Adrenal gland (tissue), 12 donors: Measurements from ENCODE around the gene IPP. TPM values are rescaled to one million over a fixed set of nuclear protein-coding genes. Genes with fewer than 3 reads are reported as not detected.

Source experiments
- DNase-seq, 7 donors: peaks; one replicate each; pipeline ENCODE4 v3.0.0-alpha.2; 2019 to 2020
- H3K27ac ChIP-seq, 5 donors: fragments of 200-600 bp; sonication (generic) in 4 of 5; 1 replicate in 3 of 5; 2 replicates in 2 of 5; pipeline versions ENCODE4 v1.5.1 to v1.8.0; 2016 to 2020; ENCODE audit warnings: mild to moderate bottlenecking in 1 of 5
- H3K27me3 ChIP-seq: fragments of 200-600 bp; 2 replicates; pipeline ENCODE4 v1.8.0; 2021
- H3K36me3 ChIP-seq, 2 donors: fragments of 200-600 bp; replicated peaks in 1 of 2; 1 replicate in 1 of 2; 2 replicates in 1 of 2; pipeline versions ENCODE4 v1.5.1 to v1.8.0; 2018 to 2022
- H3K4me1 ChIP-seq, 2 donors: fragments of 200-600 bp; replicated peaks in 1 of 2; 1 replicate in 1 of 2; 2 replicates in 1 of 2; pipeline versions ENCODE4 v1.5.1 to v1.8.0; 2018 to 2021
- H3K4me3 ChIP-seq, 4 donors: fragments of 200-600 bp; sonication (generic) in 3 of 4; one replicate each; pipeline ENCODE4 v1.5.1; 2016 to 2018
- H3K9me3 ChIP-seq, 3 donors: fragments of 200-600 bp; sonication (generic) in 1 of 3; replicated peaks in 1 of 3; 1 replicate in 2 of 3; 2 replicates in 1 of 3; pipeline versions ENCODE4 v1.5.1 to v1.8.0; 2016 to 2021
- POLR2A ChIP-seq, 2 donors: fragments of 450-650 bp; IDR thresholded peaks; one replicate each; pipeline ENCODE4 v1.6.1; 2017; ENCODE audit warnings: antibody characterized with exemption in 2 of 2, mild to moderate bottlenecking in 2 of 2, moderate library complexity in 1 of 2
- WGBS, 4 donors: extraction: QIAGEN DNeasy Blood & Tissue Kit in 2 of 4; methylation state at CpG; one replicate each; pipeline versions ENCODE4 v1.1.5 to v1.1.7; 2013 to 2017; 5-methylcytosine and 5-hydroxymethylcytosine counted together
- intact Hi-C, 2 donors: fragments of 100-400 bp; cut with DNase I; formaldehyde crosslinking; loops; one replicate each; pipeline versions ENCODE4 v1.14.1 to v1.15.0; 2022 to 2023
- polyA plus RNA-seq, 3 donors: library from polyadenylated mRNA; stranded (reverse); fragments of 200-250 nt in 2 of 3; fragments of 350-450 nt in 1 of 3; fragmentation: Illumina TruSeq in 1 of 3; extraction: RNeasy Lipid Tissue Mini Kit (QIAGEN cat#74804) in 1 of 3; gene quantifications; one replicate each; pipeline ENCODE4 v1.2.3, GENCODE V29; 2013 to 2014
- total RNA-seq, 9 donors: library from RNA; depleted of rRNA in 4 of 9; stranded (reverse); fragments of >200 nt in 4 of 9; fragments of 120-200 nt in 1 of 9; fragmentation: NEBNext Ultra II Directional in 1 of 9; extraction: Animal tissue kit (Norgen Biotek cat#: 25700) in 1 of 9; gene quantifications; one replicate each; pipeline versions ENCODE4 v1.1.0 to v1.2.4, GENCODE V29; 2013 to 2023
- TF ChIP-seq, protein P1 (sequence below), 6 experiments: fragments of 450-650 bp in 4 of 6; fragments of 200-600 bp in 2 of 6; sonication (generic) in 1 of 6; IDR thresholded peaks; 1 replicate in 5 of 6; 2 replicates in 1 of 6; pipeline versions ENCODE4 v1.5.1 to v1.8.0; 2016 to 2021; ENCODE audit warnings: antibody characterized with exemption in 6 of 6, mild to moderate bottlenecking in 2 of 6, moderate library complexity in 1 of 6
- donor health status: healthy with polysubstance abuse.
- donor health status: Bipolar disorder and iron deficiency.
- donor health status: DM: yes; HTN: yes; CAD: no.
- donor health status: DM: no; HTN: no; CAD: no.
- donor health status: DM: no; HTN: no; CAD: no.
- donor health status: DM: yes; HTN: yes; CAD: no.

IPP gene
- total and polyA plus RNA-seq, 12 donors, result 2.8 to 23.9 (median 11.3) TPM

DNA sequence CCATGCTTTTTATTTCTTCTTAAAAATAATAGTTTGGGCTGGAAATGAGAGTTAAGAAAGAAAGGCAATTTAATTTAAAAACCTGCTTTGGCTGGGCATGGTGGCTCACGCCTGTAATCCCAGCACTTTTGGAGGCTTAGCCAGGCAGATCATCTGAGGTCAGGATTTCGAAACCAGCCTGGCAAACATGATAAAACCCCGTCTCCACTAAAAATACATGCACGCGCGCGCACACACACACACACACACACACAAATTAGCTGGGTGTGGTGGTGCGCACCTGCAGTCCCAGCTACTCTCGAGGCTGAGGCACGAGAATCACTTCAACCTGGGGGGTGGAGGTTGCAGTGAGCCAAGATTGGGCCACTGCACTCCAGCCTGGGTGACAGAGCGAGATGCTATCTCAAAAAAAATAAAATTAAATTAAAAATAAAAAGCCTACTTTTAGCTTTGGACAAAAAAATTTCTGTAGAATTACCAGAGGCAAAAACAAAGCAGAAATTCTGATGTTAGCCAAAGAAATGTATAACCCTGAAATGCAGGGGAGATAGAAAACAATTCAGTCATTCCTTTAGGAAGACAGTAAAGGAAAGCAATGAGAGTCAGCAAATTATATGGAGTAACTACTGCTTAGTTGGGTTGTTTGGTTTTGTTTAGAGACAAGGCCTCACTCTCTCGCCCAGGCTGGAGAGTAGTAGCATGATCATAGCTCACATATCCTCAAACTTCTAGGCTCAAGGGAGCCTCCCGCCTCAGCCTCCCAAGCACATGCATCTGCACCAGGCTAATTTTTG, 15.7 kb upstream of the IPP start:
- 82 to 85% (median 83%) methylated on average over 12 to 13 of the region's 13 CpGs for WGBS, 4 donors
- H3K36me3 ChIP-seq, result no peaks in the 10 kb centered on the region
- TF ChIP-seq POLR2A (IDR thresholded peaks at IDR 0.05), result no peak
- no peak for DNase-seq
- H3K27ac ChIP-seq, result no peak overlapping the region
- no peaks in the 10 kb centered on the region for H3K9me3 ChIP-seq
- no peaks in the 10 kb centered on the region for H3K4me1 ChIP-seq
- intact Hi-C loops, result no loop called here
- no peak overlapping the region for H3K4me3 ChIP-seq
- H3K27me3 ChIP-seq, result no peaks in the 10 kb centered on the region

DNA sequence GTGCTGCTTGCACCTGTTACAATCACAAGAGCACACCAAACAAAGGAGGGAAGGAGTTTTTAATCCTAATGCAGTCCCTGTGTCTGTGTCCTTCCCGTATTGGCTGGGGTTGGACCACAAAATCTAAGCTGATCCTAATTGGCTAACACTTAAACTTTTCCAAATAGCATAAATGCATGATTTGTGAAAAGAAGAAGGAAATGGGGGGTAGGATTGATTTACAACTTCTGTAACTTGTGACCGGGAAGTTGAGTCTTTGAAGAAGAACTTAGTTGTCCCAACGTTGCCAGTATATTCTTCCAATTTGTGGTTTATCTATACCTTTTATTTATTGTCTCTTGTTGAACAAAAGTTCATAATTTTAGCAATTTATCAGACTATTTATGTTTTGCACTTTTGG, 11.8 kb upstream of the IPP start:
- TF ChIP-seq, protein P1, sequence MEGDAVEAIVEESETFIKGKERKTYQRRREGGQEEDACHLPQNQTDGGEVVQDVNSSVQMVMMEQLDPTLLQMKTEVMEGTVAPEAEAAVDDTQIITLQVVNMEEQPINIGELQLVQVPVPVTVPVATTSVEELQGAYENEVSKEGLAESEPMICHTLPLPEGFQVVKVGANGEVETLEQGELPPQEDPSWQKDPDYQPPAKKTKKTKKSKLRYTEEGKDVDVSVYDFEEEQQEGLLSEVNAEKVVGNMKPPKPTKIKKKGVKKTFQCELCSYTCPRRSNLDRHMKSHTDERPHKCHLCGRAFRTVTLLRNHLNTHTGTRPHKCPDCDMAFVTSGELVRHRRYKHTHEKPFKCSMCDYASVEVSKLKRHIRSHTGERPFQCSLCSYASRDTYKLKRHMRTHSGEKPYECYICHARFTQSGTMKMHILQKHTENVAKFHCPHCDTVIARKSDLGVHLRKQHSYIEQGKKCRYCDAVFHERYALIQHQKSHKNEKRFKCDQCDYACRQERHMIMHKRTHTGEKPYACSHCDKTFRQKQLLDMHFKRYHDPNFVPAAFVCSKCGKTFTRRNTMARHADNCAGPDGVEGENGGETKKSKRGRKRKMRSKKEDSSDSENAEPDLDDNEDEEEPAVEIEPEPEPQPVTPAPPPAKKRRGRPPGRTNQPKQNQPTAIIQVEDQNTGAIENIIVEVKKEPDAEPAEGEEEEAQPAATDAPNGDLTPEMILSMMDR (IDR thresholded peaks at IDR 0.05), result no peak
- TF ChIP-seq POLR2A (IDR thresholded peaks at IDR 0.05), result no peak
- no peak overlapping the region for H3K4me3 ChIP-seq
- WGBS, 4 donors, result 48 to 62% (median 54%) methylated on average over 3 of the region's 3 CpGs
- no peaks in the 10 kb centered on the region for H3K4me1 ChIP-seq
- no peaks in the 10 kb centered on the region for H3K9me3 ChIP-seq
- intact Hi-C loops, result no loop called here
- H3K27ac ChIP-seq, result no peak overlapping the region
- H3K27me3 ChIP-seq, result no peaks in the 10 kb centered on the region
- DNase-seq, result no peak
- H3K36me3 ChIP-seq, result no peaks in the 10 kb centered on the region

DNA sequence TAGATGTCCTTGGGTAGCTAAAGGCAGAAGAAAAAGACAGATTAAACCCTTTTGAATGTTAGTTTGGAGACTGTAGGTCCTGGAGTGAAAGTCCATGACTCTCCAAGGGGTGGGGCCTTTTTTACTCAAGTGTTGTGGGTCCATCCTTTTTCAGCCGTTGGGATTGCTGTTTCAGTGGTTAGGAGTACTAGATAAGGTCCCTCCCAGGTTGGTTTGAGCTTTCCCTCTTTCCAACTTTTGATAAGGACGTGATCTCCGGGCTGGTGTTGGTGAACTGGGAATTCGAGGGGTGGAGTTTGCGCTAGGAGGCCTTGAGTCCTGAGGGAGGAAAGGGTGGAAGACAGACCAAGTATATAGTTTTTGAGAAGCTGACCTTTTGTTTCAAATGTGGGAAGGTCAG, 5.2 kb upstream of the IPP start:
- H3K9me3 ChIP-seq, result no peaks in the 10 kb centered on the region
- WGBS, 4 donors, result 67 to 84% (median 69%) methylated on average over 4 to 5 of the region's 5 CpGs
- H3K4me1 ChIP-seq, result peaks cover 0 to 7% of the 10 kb centered on the region in 2 donors
- DNase-seq, result no peak
- no peaks in the 10 kb centered on the region for H3K36me3 ChIP-seq
- intact Hi-C loops, result no loop called here
- no peaks in the 10 kb centered on the region for H3K27me3 ChIP-seq
- no peak overlapping the region for H3K4me3 ChIP-seq
- no peak overlapping the region for H3K27ac ChIP-seq
- no peak for TF ChIP-seq POLR2A (IDR thresholded peaks at IDR 0.05)
- TF ChIP-seq, protein P1 (IDR thresholded peaks at IDR 0.05), result no peak

DNA sequence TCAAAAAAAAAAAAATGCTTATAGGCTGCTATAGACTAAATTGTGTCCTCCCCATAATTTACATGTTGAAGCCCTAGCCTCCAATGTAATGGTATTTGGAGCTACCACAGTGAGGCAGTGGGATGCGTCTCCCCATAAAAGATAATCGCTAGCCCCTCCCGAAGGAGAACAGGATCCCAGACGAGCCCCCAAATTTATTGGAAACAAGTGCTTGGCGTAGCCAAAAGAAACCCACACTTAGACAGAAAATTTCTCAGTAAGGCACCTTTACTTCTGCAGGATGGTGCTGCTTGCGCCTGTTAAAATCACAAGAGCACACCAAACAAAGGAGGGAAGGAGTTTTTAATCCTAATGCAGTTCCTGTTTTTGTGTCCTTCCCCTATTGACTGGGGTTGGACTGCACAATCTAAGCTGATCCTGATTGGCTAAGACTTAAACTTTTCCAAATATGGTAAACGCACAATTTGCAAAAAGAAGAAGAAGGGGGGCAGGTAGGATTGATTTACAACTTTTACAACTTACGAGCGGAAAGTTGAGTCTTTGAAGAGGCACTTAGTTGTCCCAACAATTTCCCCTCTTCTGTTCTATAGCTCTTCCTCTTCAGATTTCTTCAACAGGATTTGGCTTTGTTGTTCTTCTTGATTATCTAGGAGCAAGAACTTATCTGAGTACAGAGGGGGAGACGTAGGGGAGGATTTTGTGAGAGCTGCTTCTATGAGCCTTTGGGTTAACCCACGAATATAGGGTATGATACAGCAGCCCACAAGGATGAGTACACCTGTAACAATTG, 3.0 kb upstream of the IPP start:
- H3K36me3 ChIP-seq, result no peaks in the 10 kb centered on the region
- intact Hi-C loops, result no loop called here
- peaks cover 0 to 12% of the 10 kb centered on the region in 2 donors for H3K4me1 ChIP-seq
- TF ChIP-seq POLR2A (IDR thresholded peaks at IDR 0.05), result no peak
- TF ChIP-seq, protein P1 (IDR thresholded peaks at IDR 0.05), result no peak
- H3K9me3 ChIP-seq, result no peaks in the 10 kb centered on the region
- H3K27me3 ChIP-seq, result no peaks in the 10 kb centered on the region
- no peak overlapping the region for H3K27ac ChIP-seq
- H3K4me3 ChIP-seq, result no peak overlapping the region
- WGBS, 4 donors, result 85 to 93% (median 90%) methylated on average over 11 of the region's 11 CpGs
- DNase-seq, result no peak
